HCT116 (cell line): ENCODE results near the gene MPPED1.

Experiments
- CEBPB ChIP-seq: IDR thresholded peaks from 2 replicates; pipeline ENCODE4 v1.6.1; 2012; ENCODE audit warnings: low read depth
- CTCF ChIP-seq, 3 experiments: fragments of 200-600 bp in 1 of 3; sonication (generic) in 1 of 3; IDR thresholded peaks in 2 of 3; conservative IDR thresholded peaks in 1 of 3; 2 replicates each; pipeline ENCODE4 v1.5.1; 2012 to 2017; ENCODE audit warnings: low read depth in 2 of 3, low read length in 2 of 3, antibody characterized with exemption in 1 of 3, borderline replicate concordance in 1 of 3, control low read depth in 1 of 3, mild to moderate bottlenecking in 1 of 3, mixed read lengths in 1 of 3, mixed run types in 1 of 3, moderate library complexity in 1 of 3; ENCODE audit not compliant: insufficient read depth in 1 of 3
- EZH2 ChIP-seq: fragments of 200-600 bp; sonication (generic); IDR thresholded peaks from 2 replicates; pipeline ENCODE4 v1.6.1; 2017; ENCODE audit warnings: antibody characterized with exemption, mixed run types
- POLR2AphosphoS5 ChIP-seq: IDR thresholded peaks from 2 replicates; pipeline ENCODE4 v1.6.1; 2011; ENCODE audit warnings: mild to moderate bottlenecking, low read depth, low read length, moderate library complexity

GRCh38 chr22:43409046-43409445 is 2.8 kb upstream of the MPPED1 start:
- no peak for TF ChIP-seq CTCF (IDR thresholded peaks at IDR 0.05 in 2 of 3, conservative IDR thresholded peaks at IDR 0.05 in 1 of 3; ENCODE audit: borderline replicate concordance in 1 of 3, insufficient read depth in 1 of 3, low read depth in 2 of 3, low read length in 2 of 3)
- TF ChIP-seq CEBPB, result no peak
- no peak for TF ChIP-seq POLR2AphosphoS5
- TF ChIP-seq EZH2, result no peak
